HepG2 (cell line): Measurements from ENCODE around the gene PLBD2. TPM values are rescaled to one million over a fixed set of nuclear protein-coding genes. Genes with fewer than 3 reads are reported as not detected.

ENCODE experiments used
- ATAC-seq: fragments of 200-7000 bp; cut with Tn5 transposase; 3 replicates; pipeline ENCODE4 v1.9.1; 2020; ENCODE audit warnings: mild to moderate bottlenecking, moderate library complexity
- BruUV-seq: library from RNA; stranded (reverse); fragments of 400-500 nt; replicated peaks from 2 replicates; lab custom pipeline; 2021; lab: Mats Ljungman, UMichigan
- CTCF ChIA-PET: fragments of 300-600 bp; formaldehyde crosslinking; extraction: SDS; loops from one replicate; lab custom pipeline; 2021; ENCODE audit warnings: low total read pairs, inconsistent platforms, low intra/inter-chr PET ratio; lab: Yijun Ruan, JAX
- POLR2A ChIA-PET: fragments of 350-600 bp; sonication (Branson Sonifier 250); formaldehyde crosslinking; loops from one replicate; lab custom pipeline; 2020; ENCODE audit warnings: antibody characterized with exemption, inconsistent platforms; lab: Yijun Ruan, JAX
- DNase-seq: peaks from one replicate; pipeline ENCODE4 v3.0.0-alpha.2; 2015; ENCODE audit warnings: low spot score
- FAIRE-seq: peaks from 3 replicates; lab custom pipeline; 2011; peaks lifted over from hg19 to GRCh38; lab: Jason Lieb, UNC
- H2AFZ ChIP-seq: one replicate; pipeline ENCODE4 v1.6.1; 2011; ENCODE audit warnings: low read length, inconsistent platforms
- H3K27ac ChIP-seq: fragments of 300-600 bp; 3 replicates; pipeline ENCODE4 v1.8.0; 2011; ENCODE audit warnings: mixed run types, mild to moderate bottlenecking, mixed read lengths, low read length, inconsistent platforms; ENCODE audit not compliant: insufficient read depth; ENCODE audit errors: extremely low read length
- H3K27me3 ChIP-seq, 2 experiments: fragments of 200-600 bp in 1 of 2; 2 replicates in 1 of 2; 3 replicates in 1 of 2; pipeline versions ENCODE4 v1.6.0 to v1.8.0; 2011; ENCODE audit warnings: low read length in 2 of 2, mild to moderate bottlenecking in 2 of 2, moderate library complexity in 2 of 2, inconsistent platforms in 1 of 2; ENCODE audit not compliant: insufficient read depth in 2 of 2, control insufficient read depth in 1 of 2
- H3K36me3 ChIP-seq, 2 experiments: fragments of 200-600 bp in 1 of 2; replicated peaks in 1 of 2; 2 replicates in 1 of 2; 3 replicates in 1 of 2; pipeline versions ENCODE4 v1.5.1 to v1.8.0; 2011; ENCODE audit warnings: low read length in 2 of 2, inconsistent platforms in 1 of 2; ENCODE audit not compliant: insufficient read depth in 2 of 2, control insufficient read depth in 1 of 2
- H3K4me1 ChIP-seq: 2 replicates; pipeline ENCODE4 v1.5.1; 2012; ENCODE audit warnings: low read length, inconsistent platforms; ENCODE audit not compliant: insufficient read depth
- H3K4me2 ChIP-seq: 2 replicates; pipeline ENCODE4 v1.6.0; 2011; ENCODE audit warnings: low read depth, low read length, inconsistent platforms
- H3K4me3 ChIP-seq, 3 experiments: fragments of 200-600 bp in 1 of 3; sonication (generic), shearing (Covaris generic) in 1 of 3; replicated peaks in 1 of 3; 2 replicates each; pipeline ENCODE4 v1.5.1; 2011 to 2016; ENCODE audit warnings: low read length in 3 of 3, inconsistent platforms in 2 of 3, low read depth in 2 of 3, mild to moderate bottlenecking in 2 of 3, control low read depth in 1 of 3, mixed read lengths in 1 of 3; ENCODE audit not compliant: insufficient read depth in 1 of 3
- H3K79me2 ChIP-seq: one replicate; pipeline ENCODE4 v1.6.1; 2011; ENCODE audit warnings: low read length, inconsistent platforms; ENCODE audit not compliant: insufficient read depth
- H3K9ac ChIP-seq: 2 replicates; pipeline ENCODE4 v1.6.0; 2011; ENCODE audit warnings: mild to moderate bottlenecking, low read depth, low read length, inconsistent platforms; ENCODE audit not compliant: insufficient read depth
- H3K9me3 ChIP-seq: 2 replicates; pipeline ENCODE4 v1.5.1; 2012; ENCODE audit warnings: mild to moderate bottlenecking, low read length
- H4K20me1 ChIP-seq: 2 replicates; pipeline ENCODE4 v1.6.0; 2011; ENCODE audit warnings: inconsistent platforms, mild to moderate bottlenecking, low read length, moderate library complexity; ENCODE audit not compliant: insufficient read depth
- ARID3A ChIP-seq: IDR thresholded peaks from 2 replicates; pipeline ENCODE4 v1.6.1; 2012; ENCODE audit warnings: low read depth, low read length, improper control_type of control experiment
- ERF ChIP-seq: IDR thresholded peaks from 2 replicates; pipeline ENCODE4 v1.6.1; 2018; ENCODE audit warnings: missing biosample characterization, missing genetic modification reagents
- HDAC1 ChIP-seq: sonication (generic); formaldehyde crosslinking; IDR thresholded peaks from 2 replicates; pipeline ENCODE4 v1.5.1; 2020; ENCODE audit warnings: mild to moderate bottlenecking, missing genetic modification reagents
- NFE2 ChIP-seq: sonication (generic); formaldehyde crosslinking; IDR thresholded peaks from 2 replicates; pipeline ENCODE4 v1.4.0; 2020; ENCODE audit warnings: missing genetic modification reagents
- PCBP1 ChIP-seq: fragments of 200-400 bp; formaldehyde crosslinking; IDR thresholded peaks from 2 replicates; pipeline ENCODE4 v1.6.1; 2017; ENCODE audit warnings: mild to moderate bottlenecking, low read depth, low read length, borderline replicate concordance
- ZHX2 ChIP-seq, 2 experiments: sonication (generic) in 1 of 2; formaldehyde crosslinking in 1 of 2; IDR thresholded peaks; 2 replicates each; pipeline versions ENCODE4 v1.6.1 to v1.9.0; 2014 to 2022; ENCODE audit warnings: antibody characterized with exemption in 1 of 2, borderline replicate concordance in 1 of 2, inconsistent platforms in 1 of 2, low read depth in 1 of 2, missing genetic modification reagents in 1 of 2
- ZMYM3 ChIP-seq: sonication (generic); formaldehyde crosslinking; IDR thresholded peaks from 2 replicates; pipeline ENCODE4 v1.5.1; 2020; ENCODE audit warnings: mild to moderate bottlenecking, missing genetic modification reagents
- ZNF3 ChIP-seq: IDR thresholded peaks from 2 replicates; pipeline ENCODE4 v1.7.0; 2017; ENCODE audit warnings: inconsistent platforms
- ZNF331 ChIP-seq: sonication (generic); formaldehyde crosslinking; IDR thresholded peaks from 2 replicates; pipeline ENCODE4 v1.4.0; 2020; ENCODE audit warnings: missing genetic modification reagents
- ZNF543 ChIP-seq: sonication (generic); formaldehyde crosslinking; IDR thresholded peaks from 2 replicates; pipeline ENCODE4 v1.4.0; 2020; ENCODE audit warnings: mild to moderate bottlenecking, missing genetic modification reagents
- WGBS: methylation state at CpG from one replicate; pipeline ENCODE4 v1.1.6; 2017; ENCODE audit warnings: low lambda C conversion rate; 5-methylcytosine and 5-hydroxymethylcytosine counted together
- in situ Hi-C: cut with HindIII; loops from 2 replicates; pipeline ENCODE4 v1.10.0; 2017; ENCODE audit warnings: low pct_unique_long_range_greater_than_20kb; ENCODE audit not compliant: extremely low pct_ligation_motif_present
- intact Hi-C: fragments of 100-400 bp; cut with micrococcal nuclease; formaldehyde crosslinking; loops from one replicate; pipeline ENCODE4 v1.10.0; 2022; ENCODE audit not compliant: unreplicated experiment
- polyA plus RNA-seq, 8 experiments: library from polyadenylated mRNA; depleted of rRNA in 3 of 8; stranded (reverse) in 7 of 8; unstranded in 1 of 8; fragments of >200 nt; fragmentation: Illumina TruSeq in 4 of 8; extraction: Trizol in 4 of 8; gene quantifications; 2 replicates each; pipeline versions ENCODE4 v1.2.1 to v1.2.3, GENCODE V29; 2011 to 2016; ENCODE audit warnings: low read depth in 4 of 8, missing spikeins in 1 of 8, mixed read lengths in 1 of 8; ENCODE audit not compliant: insufficient read depth in 1 of 8
- total RNA-seq, 5 experiments: library from RNA; depleted of rRNA; stranded (reverse); fragments of >200 nt; fragmentation: Illumina TruSeq; extraction: Trizol; gene quantifications; 2 replicates each; pipeline ENCODE4 v1.2.3, GENCODE V29; 2016; ENCODE audit warnings: low read depth in 1 of 5
- TF ChIP-seq, protein P1 (sequence below): sonication (generic); formaldehyde crosslinking; IDR thresholded peaks from 2 replicates; pipeline ENCODE4 v1.9.0; 2021; ENCODE audit warnings: missing genetic modification reagents, borderline replicate concordance

PLBD2 gene
- total and polyA plus RNA-seq, 2 of the 13 experiments (the other 11 are each of a cell fraction or from before 2014, with no cell fraction given) = 6.7 to 8.5 TPM

GRCh38 chr12:113403435-113404415 is 45.3 kb downstream of the PLBD2 start, which contains the start of gene SDS:
TSS of gene SDS (minus strand) at chr12:113403887. CDS start at chr12:113399708, 4,179 bp downstream.
- BruUV-seq = no TSS peak
- no peaks in the 10 kb centered on the region for H3K9me3 ChIP-seq
- no peak within 1 kb of the TSS for H3K4me3 ChIP-seq
- no peak within 1 kb of the TSS for H3K27ac ChIP-seq
- intact Hi-C loops (no loop called here), in situ Hi-C loops (no loop called here)
- no peaks in the 10 kb centered on the region for H3K79me2 ChIP-seq
- 16% methylated on average over 11 of the region's 14 CpGs for WGBS
- ChIA-PET POLR2A (no interaction called here), CTCF (no interaction called here)
- H3K27me3 ChIP-seq = peaks cover 1 to 5% of the 10 kb centered on the region in 2 experiments; a peak in 3 of 5 replicates
- H3K4me2 ChIP-seq = 0 out of 2 replicates have a peak within 1 kb of the TSS, but pooled peaks have one; percentile 16
- H3K36me3 ChIP-seq = no peaks in the 10 kb centered on the region
- no peak within 1 kb of the TSS for H2AFZ ChIP-seq
- no peak within 1 kb of the TSS for H3K9ac ChIP-seq
- ATAC-seq = peak; percentile 59
- no peak for DNase-seq
- H4K20me1 ChIP-seq = no peaks in the 10 kb centered on the region
- H3K4me1 ChIP-seq = peaks cover 8% of the 10 kb centered on the region; the same call in 1 of the 2 replicates
- no peak for FAIRE-seq
- TF ChIP-seq ZNF3 (CRISPR knock-in tag) (no peak), ZHX2 (IDR thresholded peaks at IDR 0.05; ENCODE audit: low read depth) (no peak), ZHX2 (CRISPR knock-in tag; IDR thresholded peaks at IDR 0.05; ENCODE audit: borderline replicate concordance) (no peak), NFE2 (CRISPR knock-in tag) (no peak), ZNF543 (CRISPR knock-in tag) (no peak), ZMYM3 (CRISPR knock-in tag) (no peak), PCBP1 (no peak), ERF (CRISPR knock-in tag) (no peak), ZNF331 (CRISPR knock-in tag) (no peak), HDAC1 (CRISPR knock-in tag) (no peak), ARID3A (no peak)
- TF ChIP-seq, protein P1, sequence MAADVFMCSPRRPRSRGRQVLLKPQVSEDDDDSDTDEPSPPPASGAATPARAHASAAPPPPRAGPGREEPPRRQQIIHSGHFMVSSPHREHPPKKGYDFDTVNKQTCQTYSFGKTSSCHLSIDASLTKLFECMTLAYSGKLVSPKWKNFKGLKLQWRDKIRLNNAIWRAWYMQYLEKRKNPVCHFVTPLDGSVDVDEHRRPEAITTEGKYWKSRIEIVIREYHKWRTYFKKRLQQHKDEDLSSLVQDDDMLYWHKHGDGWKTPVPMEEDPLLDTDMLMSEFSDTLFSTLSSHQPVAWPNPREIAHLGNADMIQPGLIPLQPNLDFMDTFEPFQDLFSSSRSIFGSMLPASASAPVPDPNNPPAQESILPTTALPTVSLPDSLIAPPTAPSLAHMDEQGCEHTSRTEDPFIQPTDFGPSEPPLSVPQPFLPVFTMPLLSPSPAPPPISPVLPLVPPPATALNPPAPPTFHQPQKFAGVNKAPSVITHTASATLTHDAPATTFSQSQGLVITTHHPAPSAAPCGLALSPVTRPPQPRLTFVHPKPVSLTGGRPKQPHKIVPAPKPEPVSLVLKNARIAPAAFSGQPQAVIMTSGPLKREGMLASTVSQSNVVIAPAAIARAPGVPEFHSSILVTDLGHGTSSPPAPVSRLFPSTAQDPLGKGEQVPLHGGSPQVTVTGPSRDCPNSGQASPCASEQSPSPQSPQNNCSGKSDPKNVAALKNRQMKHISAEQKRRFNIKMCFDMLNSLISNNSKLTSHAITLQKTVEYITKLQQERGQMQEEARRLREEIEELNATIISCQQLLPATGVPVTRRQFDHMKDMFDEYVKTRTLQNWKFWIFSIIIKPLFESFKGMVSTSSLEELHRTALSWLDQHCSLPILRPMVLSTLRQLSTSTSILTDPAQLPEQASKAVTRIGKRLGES (CRISPR knock-in tag) = no peak
